Airway epithelial cell (primary cell): Measurements from ENCODE around the gene ACTR8. TPM values are rescaled to one million over a fixed set of nuclear protein-coding genes. Genes with fewer than 3 reads are reported as not detected.

Experiments used
- total RNA-seq: library from RNA; depleted of rRNA; stranded (reverse); fragments of >200 nt; gene quantifications from 2 replicates; pipeline ENCODE4 v1.2.3, GENCODE V29; 2015

ACTR8 gene, protein sequence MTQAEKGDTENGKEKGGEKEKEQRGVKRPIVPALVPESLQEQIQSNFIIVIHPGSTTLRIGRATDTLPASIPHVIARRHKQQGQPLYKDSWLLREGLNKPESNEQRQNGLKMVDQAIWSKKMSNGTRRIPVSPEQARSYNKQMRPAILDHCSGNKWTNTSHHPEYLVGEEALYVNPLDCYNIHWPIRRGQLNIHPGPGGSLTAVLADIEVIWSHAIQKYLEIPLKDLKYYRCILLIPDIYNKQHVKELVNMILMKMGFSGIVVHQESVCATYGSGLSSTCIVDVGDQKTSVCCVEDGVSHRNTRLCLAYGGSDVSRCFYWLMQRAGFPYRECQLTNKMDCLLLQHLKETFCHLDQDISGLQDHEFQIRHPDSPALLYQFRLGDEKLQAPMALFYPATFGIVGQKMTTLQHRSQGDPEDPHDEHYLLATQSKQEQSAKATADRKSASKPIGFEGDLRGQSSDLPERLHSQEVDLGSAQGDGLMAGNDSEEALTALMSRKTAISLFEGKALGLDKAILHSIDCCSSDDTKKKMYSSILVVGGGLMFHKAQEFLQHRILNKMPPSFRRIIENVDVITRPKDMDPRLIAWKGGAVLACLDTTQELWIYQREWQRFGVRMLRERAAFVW
- 12.2 and 18.5 TPM in 2 replicates for total RNA-seq

GRCh38 chr3:53881691-53882593, at the start of gene ACTR8:
Gene ACTR8, minus strand, starts transcription at chr3:53882152. Its CDS starts 51 bp downstream, at chr3:53882101.

GRCh38 chr3:53891497-53892285, 9.7 kb upstream of the ACTR8 start, which contains the start of gene SELENOK:
Gene SELENOK, minus strand, starts transcription at chr3:53891859.

DNA sequence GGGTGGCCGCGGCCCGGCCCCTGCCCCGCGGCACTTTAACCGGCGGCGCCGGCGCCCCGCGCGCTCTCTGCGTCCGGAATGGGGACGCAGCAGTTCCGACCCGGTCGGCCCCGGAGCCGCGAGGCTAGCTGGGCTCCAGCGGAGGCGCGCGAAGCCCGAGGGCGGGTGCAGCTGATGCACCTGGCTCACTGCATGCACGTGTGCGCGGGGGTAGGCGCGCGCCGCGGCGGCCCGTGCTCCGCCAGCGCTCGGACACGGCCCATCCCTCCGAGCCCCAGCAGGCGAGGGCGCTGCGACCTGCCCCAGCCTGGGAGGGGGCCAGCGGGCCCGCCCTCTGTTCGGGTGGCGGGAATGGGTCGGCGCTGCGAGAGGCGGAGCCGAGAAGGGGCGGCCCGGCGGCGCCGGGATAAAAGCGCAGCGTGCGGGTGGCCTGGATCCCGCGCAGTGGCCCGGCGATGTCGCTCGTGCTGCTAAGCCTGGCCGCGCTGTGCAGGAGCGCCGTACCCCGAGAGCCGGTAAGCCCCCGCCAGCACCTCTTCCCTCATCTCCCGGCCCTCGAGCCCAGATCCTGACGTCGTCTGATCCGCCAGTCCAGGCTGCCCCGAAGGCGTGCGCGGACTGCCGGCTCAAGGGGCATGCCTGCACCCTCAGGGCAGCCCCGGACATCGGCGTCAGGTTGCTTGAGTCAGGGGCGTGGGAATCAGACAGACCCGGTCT, 35.7 kb downstream of the ACTR8 start, which contains the start of the genes CHDH and IL17RB:
TSS of gene CHDH (minus strand) at position 286 of the 717 bp plus-strand sequence. CDS start 22,411 bp downstream, outside the sequence.
TSS of gene IL17RB (plus strand) at position 435 of the 717 bp plus-strand sequence. CDS start at position 456, 21 bp downstream.

Other genes with a start within 250 kb of the ACTR8 start
- gene CHDH, start 35.7 kb downstream of the ACTR8 start, total RNA-seq, result 0.70 and 0.85 TPM in 2 replicates
- 0.07 TPM in 1 of 2 replicates, not detected in the other for gene IL17RB, start 35.6 kb downstream of the ACTR8 start, total RNA-seq
- gene SELENOK, start 9.7 kb upstream of the ACTR8 start, total RNA-seq, result 27.4 and 35.2 TPM in 2 replicates
- gene CACNA2D3, start 240.4 kb upstream of the ACTR8 start, total RNA-seq, result 0.14 and 0.35 TPM in 2 replicates